AG09309 (cell line): Measurements from ENCODE around the gene MVP.

Experiments used
- DNase-seq: peaks from one replicate; pipeline ENCODE4 v3.0.0-alpha.2; 2010; ENCODE audit warnings: low read depth
- H3K4me3 ChIP-seq: 2 replicates; pipeline ENCODE4 v1.5.1; 2011; ENCODE audit warnings: mild to moderate bottlenecking, low read depth, low read length, moderate library complexity; ENCODE audit not compliant: control insufficient read depth
- TF ChIP-seq, protein P1 (sequence below): IDR thresholded peaks from 2 replicates; pipeline ENCODE4 v1.5.1; 2011; ENCODE audit warnings: mild to moderate bottlenecking, low read depth, low read length, inconsistent platforms; ENCODE audit not compliant: insufficient read depth, control insufficient read depth; ENCODE audit errors: missing control alignments

Gene MVP

GRCh38 chr16:29852654-29853053, 32.4 kb downstream of the MVP start:
- H3K4me3 ChIP-seq, result no peak overlapping the region
- TF ChIP-seq, protein P1, sequence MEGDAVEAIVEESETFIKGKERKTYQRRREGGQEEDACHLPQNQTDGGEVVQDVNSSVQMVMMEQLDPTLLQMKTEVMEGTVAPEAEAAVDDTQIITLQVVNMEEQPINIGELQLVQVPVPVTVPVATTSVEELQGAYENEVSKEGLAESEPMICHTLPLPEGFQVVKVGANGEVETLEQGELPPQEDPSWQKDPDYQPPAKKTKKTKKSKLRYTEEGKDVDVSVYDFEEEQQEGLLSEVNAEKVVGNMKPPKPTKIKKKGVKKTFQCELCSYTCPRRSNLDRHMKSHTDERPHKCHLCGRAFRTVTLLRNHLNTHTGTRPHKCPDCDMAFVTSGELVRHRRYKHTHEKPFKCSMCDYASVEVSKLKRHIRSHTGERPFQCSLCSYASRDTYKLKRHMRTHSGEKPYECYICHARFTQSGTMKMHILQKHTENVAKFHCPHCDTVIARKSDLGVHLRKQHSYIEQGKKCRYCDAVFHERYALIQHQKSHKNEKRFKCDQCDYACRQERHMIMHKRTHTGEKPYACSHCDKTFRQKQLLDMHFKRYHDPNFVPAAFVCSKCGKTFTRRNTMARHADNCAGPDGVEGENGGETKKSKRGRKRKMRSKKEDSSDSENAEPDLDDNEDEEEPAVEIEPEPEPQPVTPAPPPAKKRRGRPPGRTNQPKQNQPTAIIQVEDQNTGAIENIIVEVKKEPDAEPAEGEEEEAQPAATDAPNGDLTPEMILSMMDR, result no peak
- DNase-seq, result no peak

- TF ChIP-seq, protein P1, result no peak
- no peak overlapping the region for H3K4me3 ChIP-seq
- no peak for DNase-seq
These were observed 34.3 kb downstream of the MVP start for GRCh38 chr16:29854520-29855100.

DNA sequence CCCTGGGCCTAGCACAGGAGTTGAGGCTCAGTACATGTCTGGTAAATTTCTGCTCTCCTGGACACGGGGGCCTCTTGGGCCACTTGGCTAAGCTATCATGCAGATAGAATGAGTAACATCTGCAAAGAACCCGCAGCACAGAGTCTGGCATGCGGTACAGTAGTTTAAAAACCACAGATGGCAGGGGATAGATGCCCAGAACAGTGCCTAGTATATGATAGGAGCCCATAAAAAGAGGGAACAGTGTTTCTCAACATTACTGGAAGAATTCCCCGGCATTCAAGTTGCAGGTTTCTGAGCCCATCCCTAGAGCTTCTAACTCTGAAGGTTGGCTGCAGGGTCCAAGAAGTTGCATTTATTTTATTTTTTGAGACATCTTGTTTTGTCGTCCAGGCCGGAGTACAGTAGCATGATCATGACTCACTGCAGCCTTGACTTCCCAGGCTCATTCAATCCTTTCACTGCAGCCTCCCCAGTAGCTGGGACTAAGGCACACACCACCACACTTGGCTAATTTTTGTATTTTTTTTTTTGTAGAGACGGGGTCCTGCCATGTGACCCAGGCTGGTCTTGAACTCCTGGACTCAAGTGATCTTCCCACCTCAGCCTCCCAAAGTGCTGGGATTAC, 37.0 kb downstream of the MVP start:
- DNase-seq, result peak; percentile 90
- H3K4me3 ChIP-seq, result no peak overlapping the region
- TF ChIP-seq, protein P1, result no peak

GRCh38 chr16:29858149-29858849, 38.0 kb downstream of the MVP start:
- DNase-seq, result no peak
- TF ChIP-seq, protein P1, result no peak
- no peak overlapping the region for H3K4me3 ChIP-seq

DNA sequence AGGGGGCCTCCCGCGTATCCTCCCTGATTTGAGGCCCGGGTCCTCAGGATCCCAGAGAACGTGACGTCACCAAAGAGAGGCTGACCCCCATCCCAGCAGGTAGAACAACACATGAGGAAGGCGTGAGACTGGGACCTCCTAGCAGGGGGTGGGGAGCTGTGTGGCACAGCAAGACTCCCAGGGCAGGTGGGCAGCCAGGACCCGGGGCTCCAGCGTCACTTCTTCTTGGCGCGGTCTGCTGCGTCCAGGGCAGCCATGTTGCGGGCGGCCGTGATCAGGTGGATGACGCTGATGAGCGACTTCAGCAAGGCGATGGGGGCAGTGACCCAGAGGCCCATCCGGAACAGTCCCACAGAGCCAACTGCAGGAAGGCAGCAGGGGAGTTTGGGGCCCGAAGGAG, 38.7 kb downstream of the MVP start:
- TF ChIP-seq, protein P1, result no peak
- no peak for DNase-seq
- H3K4me3 ChIP-seq, result no peak overlapping the region

- TF ChIP-seq, protein P1, result no peak
- H3K4me3 ChIP-seq, result no peak overlapping the region
- no peak for DNase-seq
These were observed 40.0 kb downstream of the MVP start for GRCh38 chr16:29860218-29860617.
